ENCODE measurements around the gene PPM1L.

Gene PPM1L

DNA sequence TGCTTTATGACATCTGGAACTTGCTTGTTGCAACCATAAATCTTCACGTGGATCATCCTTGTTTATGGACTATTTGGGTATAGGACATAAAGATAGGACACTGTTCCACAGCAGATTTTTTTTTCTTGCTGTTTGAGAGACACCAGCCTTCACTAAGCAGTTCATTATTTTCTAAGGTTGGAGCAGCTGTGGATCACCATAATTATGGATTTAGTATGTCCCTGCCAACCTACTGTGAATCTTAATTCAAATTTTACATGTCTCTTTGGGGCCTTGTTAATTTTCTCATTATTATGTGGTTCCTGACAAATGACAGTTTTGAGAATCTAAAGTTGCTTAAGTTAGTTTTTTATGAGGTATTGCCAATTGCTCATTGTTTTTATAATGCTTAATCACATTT is 188.0 kb downstream of the PPM1L start:
- no CpG with 5 or more reads among the region's 1 CpG for whole genome bisulfite sequencing (ENCODE audit: extremely low coverage, insufficient coverage, insufficient read length)
- H4K12ac ChIP-seq (ENCODE audit: low read depth, low read length): no peak overlapping the region
- no peak overlapping the region for H3K14ac ChIP-seq (ENCODE audit: low read length)

DNA sequence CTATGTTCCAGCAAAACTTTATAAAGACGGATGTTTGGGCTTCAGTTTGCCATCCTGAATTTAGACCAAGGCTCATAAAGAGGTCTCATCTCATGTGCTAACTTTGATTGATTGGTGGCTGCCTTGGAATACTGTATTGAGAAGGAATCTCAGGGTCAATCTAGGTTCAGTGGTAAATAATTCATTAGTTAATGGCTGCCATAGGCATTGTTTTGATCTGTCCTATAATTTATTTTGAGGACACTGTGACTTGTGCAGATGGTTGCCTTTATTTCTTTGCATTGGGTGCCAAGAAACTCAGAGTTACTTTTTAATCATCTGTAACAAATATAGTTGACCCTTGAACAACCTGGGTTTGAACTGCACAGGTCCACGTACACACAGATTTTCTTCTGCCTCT is 189.3 kb downstream of the PPM1L start:
- H3K4me2 ChIP-seq (ENCODE audit: low read length): no peak overlapping the region
- H2BK120ac ChIP-seq (ENCODE audit: insufficient read depth, low read length, poor library complexity): no peak overlapping the region
- no peak overlapping the region for H2BK12ac ChIP-seq (ENCODE audit: low read length)
- no peak overlapping the region for H3K27ac ChIP-seq (ENCODE audit: low read depth, low read length)
- no peak overlapping the region for H2AK5ac ChIP-seq (ENCODE audit: low read length)
- no peak overlapping the region for H4K91ac ChIP-seq (ENCODE audit: low read depth, low read length)
- no peak overlapping the region for H3K4ac ChIP-seq (ENCODE audit: low read depth, low read length)
- no peak overlapping the region for H3K23ac ChIP-seq (ENCODE audit: low read length)
- no peak overlapping the region for H2BK5ac ChIP-seq (ENCODE audit: low read depth, low read length, poor library complexity)
- no peaks in the 10 kb centered on the region for H3K79me1 ChIP-seq (ENCODE audit: low read length)
- peaks cover 0 to 2% of the 10 kb centered on the region in 2 experiments for H3K36me3 ChIP-seq (ENCODE audit: control insufficient read depth in 1 of 2, insufficient read depth in 2 of 2, low read length in 2 of 2)
- no peak overlapping the region for H4K8ac ChIP-seq (ENCODE audit: low read depth, low read length)
- no peak for DNase-seq
- H3K27me3 ChIP-seq (ENCODE audit: insufficient read depth, low read length): no peaks in the 10 kb centered on the region
- WGBS (ENCODE audit: extremely low coverage, insufficient coverage, insufficient read length): no CpG with 5 or more reads among the region's 2 CpGs
- H2AFZ ChIP-seq (ENCODE audit: insufficient read depth, low read length, poor library complexity): no peak overlapping the region
- H3K4me3 ChIP-seq (ENCODE audit: low read depth, low read length): no peak overlapping the region
- H3K18ac ChIP-seq (ENCODE audit: low read length): no peak overlapping the region
- H3K79me2 ChIP-seq (ENCODE audit: control insufficient read depth, insufficient read depth, low read length, poor library complexity): no peaks in the 10 kb centered on the region
- H4K12ac ChIP-seq (ENCODE audit: low read depth, low read length): no peak overlapping the region
- H3K14ac ChIP-seq (ENCODE audit: low read length): no peak overlapping the region
- peaks cover 2% of the 10 kb centered on the region for H3K9me3 ChIP-seq (ENCODE audit: insufficient read depth, low read depth, low read length)
- H3K4me1 ChIP-seq (ENCODE audit: control insufficient read depth in 1 of 2, insufficient read depth in 2 of 2, low read length in 2 of 2): peaks cover 0 to 4% of the 10 kb centered on the region in 2 experiments
- no peak overlapping the region for H3K9ac ChIP-seq (ENCODE audit: low read length)

More for the DNA sequence above, 188.0 kb downstream of the PPM1L start:
- Histone ChIP-seq H3K4me3 (ENCODE audit: low read depth, low read length) (no peak overlapping the region), H2AFZ (ENCODE audit: insufficient read depth, low read length, poor library complexity) (no peak overlapping the region), H4K91ac (ENCODE audit: low read depth, low read length) (no peak overlapping the region), H3K79me2 (ENCODE audit: control insufficient read depth, insufficient read depth, low read length, poor library complexity) (no peaks in the 10 kb centered on the region), H3K23ac (ENCODE audit: low read length) (no peak overlapping the region), H3K18ac (ENCODE audit: low read length) (no peak overlapping the region), H3K4me1 (ENCODE audit: control insufficient read depth in 1 of 2, insufficient read depth in 2 of 2, low read length in 2 of 2) (peaks cover 0 to 4% of the 10 kb centered on the region in 2 experiments), H3K9ac (ENCODE audit: low read length) (no peak overlapping the region), H3K9me3 (ENCODE audit: insufficient read depth, low read depth, low read length) (peaks cover 3% of the 10 kb centered on the region), H2BK120ac (ENCODE audit: insufficient read depth, low read length, poor library complexity) (no peak overlapping the region), H2BK5ac (ENCODE audit: low read depth, low read length, poor library complexity) (no peak overlapping the region), H2BK12ac (ENCODE audit: low read length) (no peak overlapping the region), H3K4ac (ENCODE audit: low read depth, low read length) (no peak overlapping the region), H3K36me3 (ENCODE audit: control insufficient read depth in 1 of 2, insufficient read depth in 2 of 2, low read length in 2 of 2) (peaks cover 0 to 2% of the 10 kb centered on the region in 2 experiments), H3K27me3 (ENCODE audit: insufficient read depth, low read length) (no peaks in the 10 kb centered on the region), H3K27ac (ENCODE audit: low read depth, low read length) (no peak overlapping the region), H3K4me2 (ENCODE audit: low read length) (no peak overlapping the region), H2AK5ac (ENCODE audit: low read length) (no peak overlapping the region), H4K8ac (ENCODE audit: low read depth, low read length) (no peak overlapping the region), H3K79me1 (ENCODE audit: low read length) (no peaks in the 10 kb centered on the region)
- no peak for DNase-seq

DNA sequence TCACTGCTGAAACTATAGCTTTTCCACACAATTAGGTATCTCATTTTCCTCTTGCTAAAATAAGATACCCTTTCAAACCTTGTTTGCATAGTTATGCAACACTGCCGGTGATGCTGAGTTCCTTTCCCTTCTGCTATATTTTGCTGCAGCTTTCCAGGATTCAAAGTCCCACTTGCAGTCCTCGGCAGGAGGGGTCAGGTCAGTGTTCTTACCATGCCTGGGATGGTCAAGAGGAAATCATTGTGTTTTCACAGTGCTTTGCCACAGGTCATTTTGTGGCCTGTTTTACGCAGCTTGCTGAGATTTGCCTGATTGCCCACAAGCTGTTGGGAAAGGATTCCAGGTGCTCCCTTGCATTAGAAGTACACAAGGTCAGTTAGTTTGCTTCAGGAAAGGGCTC is 192.2 kb downstream of the PPM1L start:
- no CpG with 5 or more reads among the region's 3 CpGs for WGBS (ENCODE audit: extremely low coverage, insufficient coverage, insufficient read length)

DNA sequence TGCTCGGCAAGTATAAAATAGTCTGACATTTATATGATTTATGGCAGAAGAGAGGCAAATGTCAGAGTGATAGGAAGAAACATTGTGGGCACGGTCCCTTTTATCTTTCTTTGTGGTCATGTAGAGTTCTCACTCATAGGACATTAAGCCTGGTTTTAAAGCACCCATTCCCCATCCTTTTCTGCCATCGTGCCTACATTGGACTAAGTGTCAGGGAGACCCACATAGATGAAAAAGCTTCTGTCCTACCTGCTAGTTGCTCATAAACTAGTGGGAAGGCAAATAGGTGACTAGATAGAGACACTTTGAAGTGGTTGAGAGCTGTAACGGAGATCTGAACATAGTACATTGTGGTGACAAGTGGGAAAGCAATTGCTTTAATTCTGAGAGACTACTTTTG is 193.4 kb downstream of the PPM1L start:
- Histone ChIP-seq H3K79me2 (ENCODE audit: control insufficient read depth, insufficient read depth, low read length, poor library complexity) (no peaks in the 10 kb centered on the region), H2BK120ac (ENCODE audit: insufficient read depth, low read length, poor library complexity) (no peak overlapping the region), H2BK12ac (ENCODE audit: low read length) (no peak overlapping the region), H3K27me3 (ENCODE audit: insufficient read depth, low read length) (no peaks in the 10 kb centered on the region), H4K91ac (ENCODE audit: low read depth, low read length) (no peak overlapping the region), H3K23ac (ENCODE audit: low read length) (no peak overlapping the region), H4K8ac (ENCODE audit: low read depth, low read length) (no peak overlapping the region), H2BK5ac (ENCODE audit: low read depth, low read length, poor library complexity) (no peak overlapping the region), H3K4me2 (ENCODE audit: low read length) (no peak overlapping the region), H2AK5ac (ENCODE audit: low read length) (no peak overlapping the region), H3K79me1 (ENCODE audit: low read length) (no peaks in the 10 kb centered on the region), H3K9ac (ENCODE audit: low read length) (no peak overlapping the region), H3K14ac (ENCODE audit: low read length) (no peak overlapping the region), H3K4me1 (ENCODE audit: control insufficient read depth in 1 of 2, insufficient read depth in 2 of 2, low read length in 2 of 2) (peaks cover 0 to 4% of the 10 kb centered on the region in 2 experiments), H3K27ac (ENCODE audit: low read depth, low read length) (no peak overlapping the region), H3K18ac (ENCODE audit: low read length) (no peak overlapping the region), H3K4ac (ENCODE audit: low read depth, low read length) (no peak overlapping the region), H2AFZ (ENCODE audit: insufficient read depth, low read length, poor library complexity) (no peak overlapping the region), H3K4me3 (ENCODE audit: low read depth, low read length) (no peak overlapping the region), H4K12ac (ENCODE audit: low read depth, low read length) (no peak overlapping the region), H3K36me3 (ENCODE audit: control insufficient read depth in 1 of 2, insufficient read depth in 2 of 2, low read length in 2 of 2) (no peaks in the 10 kb centered on the region), H3K9me3 (ENCODE audit: insufficient read depth, low read depth, low read length) (no peaks in the 10 kb centered on the region)
- WGBS (ENCODE audit: extremely low coverage, insufficient coverage, insufficient read length): no CpG with 5 or more reads among the region's 4 CpGs
- DNase-seq: no peak

More for the DNA sequence above, 192.2 kb downstream of the PPM1L start:
- Histone ChIP-seq H3K4me3 (ENCODE audit: low read depth, low read length) (no peak overlapping the region), H3K36me3 (ENCODE audit: control insufficient read depth in 1 of 2, insufficient read depth in 2 of 2, low read length in 2 of 2) (no peaks in the 10 kb centered on the region), H3K79me2 (ENCODE audit: control insufficient read depth, insufficient read depth, low read length, poor library complexity) (no peaks in the 10 kb centered on the region), H3K4me1 (ENCODE audit: control insufficient read depth in 1 of 2, insufficient read depth in 2 of 2, low read length in 2 of 2) (peaks cover 0 to 4% of the 10 kb centered on the region in 2 experiments), H3K4me2 (ENCODE audit: low read length) (no peak overlapping the region), H4K12ac (ENCODE audit: low read depth, low read length) (no peak overlapping the region), H3K23ac (ENCODE audit: low read length) (no peak overlapping the region), H3K4ac (ENCODE audit: low read depth, low read length) (no peak overlapping the region), H3K27ac (ENCODE audit: low read depth, low read length) (no peak overlapping the region), H2BK120ac (ENCODE audit: insufficient read depth, low read length, poor library complexity) (no peak overlapping the region), H2AFZ (ENCODE audit: insufficient read depth, low read length, poor library complexity) (no peak overlapping the region), H3K18ac (ENCODE audit: low read length) (no peak overlapping the region), H2AK5ac (ENCODE audit: low read length) (no peak overlapping the region), H4K8ac (ENCODE audit: low read depth, low read length) (no peak overlapping the region), H3K14ac (ENCODE audit: low read length) (no peak overlapping the region), H4K91ac (ENCODE audit: low read depth, low read length) (no peak overlapping the region), H2BK5ac (ENCODE audit: low read depth, low read length, poor library complexity) (no peak overlapping the region), H3K9ac (ENCODE audit: low read length) (no peak overlapping the region), H3K27me3 (ENCODE audit: insufficient read depth, low read length) (no peaks in the 10 kb centered on the region), H3K79me1 (ENCODE audit: low read length) (no peaks in the 10 kb centered on the region), H3K9me3 (ENCODE audit: insufficient read depth, low read depth, low read length) (no peaks in the 10 kb centered on the region), H2BK12ac (ENCODE audit: low read length) (no peak overlapping the region)
- no peak for DNase-seq

Measured in trophoblast cell (in vitro differentiated cells and primary cell).